Measurements from ENCODE around the gene STRN4.

The STRN4 gene

GRCh38 chr19:46674416-46675178 lies 71.7 kb downstream of the STRN4 start:
- Histone ChIP-seq H3K36me3 (ENCODE audit: control insufficient read depth in 1 of 2, insufficient read depth in 2 of 2, low read length in 2 of 2) (peaks cover 17 to 42% of the 10 kb centered on the region in 2 donors), H3K9me3 (ENCODE audit: control insufficient read depth in 1 of 2, low read length in 2 of 2) (no peaks in the 10 kb centered on the region), H3K27ac (ENCODE audit: low read length) (no peak overlapping the region), H3K27me3 (ENCODE audit: low read depth, low read length) (no peaks in the 10 kb centered on the region), H3K4me1 (ENCODE audit: control insufficient read depth in 1 of 2, insufficient read depth in 2 of 2, low read length in 2 of 2) (no peaks in the 10 kb centered on the region), H3K4me3 (ENCODE audit: low read depth in 1 of 2, low read length in 2 of 2) (no peak overlapping the region)

DNA sequence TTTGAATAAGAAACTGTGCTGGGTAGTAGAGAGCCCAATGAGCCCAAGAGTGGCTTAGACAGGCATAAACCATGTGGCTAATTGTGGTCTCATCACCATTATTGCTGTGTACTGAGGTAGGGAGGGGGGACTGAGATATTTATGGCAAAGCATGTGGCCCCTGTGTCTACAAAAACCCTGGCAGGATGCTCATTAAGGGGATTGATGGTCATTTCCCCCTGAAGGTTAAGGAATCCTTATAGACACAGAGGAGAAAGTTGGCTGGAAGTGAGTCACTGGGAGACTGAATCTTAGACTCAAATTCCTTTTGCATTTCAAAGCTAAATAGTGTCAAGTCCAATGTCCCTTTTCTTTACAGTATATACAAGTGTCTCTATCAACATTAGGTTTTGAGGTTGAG lies 75.4 kb downstream of the STRN4 start:
- no peaks in the 10 kb centered on the region for H3K27me3 ChIP-seq (ENCODE audit: low read depth, low read length)
- H3K27ac ChIP-seq (ENCODE audit: low read length): no peak overlapping the region
- peaks cover 12 to 21% of the 10 kb centered on the region in 2 donors for H3K36me3 ChIP-seq (ENCODE audit: control insufficient read depth in 1 of 2, insufficient read depth in 2 of 2, low read length in 2 of 2)
- no peaks in the 10 kb centered on the region for H3K4me1 ChIP-seq (ENCODE audit: control insufficient read depth in 1 of 2, insufficient read depth in 2 of 2, low read length in 2 of 2)
- no peak overlapping the region for H3K4me3 ChIP-seq (ENCODE audit: low read depth in 1 of 2, low read length in 2 of 2)
- no peaks in the 10 kb centered on the region for H3K9me3 ChIP-seq (ENCODE audit: control insufficient read depth in 1 of 2, low read length in 2 of 2)

All from muscle layer of duodenum (tissue), 2 donors.